Neural cell (in vitro differentiated cells): ENCODE results near the gene KCNK7. TPM values are rescaled to one million over a fixed set of nuclear protein-coding genes. Genes with fewer than 3 reads are reported as not detected.
A peak's percentile ranks its signal among the peaks of the same experiment; 100 is the strongest.

Source experiments
- H2AFZ ChIP-seq: fragments of 200-600, 300-800 bp; sonication (generic), shearing (Covaris generic); 2 replicates; pipeline ENCODE4 v1.6.0; 2014; ENCODE audit warnings: low read depth, mild to moderate bottlenecking, antibody characterized with exemption, low read length, moderate library complexity
- H3F3A ChIP-seq: fragments of 200-600 bp; shearing (Covaris generic); 2 replicates; pipeline ENCODE4 v1.6.1; 2016; ENCODE audit warnings: mild to moderate bottlenecking, moderate library complexity, mixed read lengths, antibody characterized with exemption, low read length; ENCODE audit not compliant: insufficient read depth, poor library complexity, severe bottlenecking
- H3K27ac ChIP-seq: fragments of 200-600, 300-800 bp; sonication (generic), shearing (Covaris generic); 2 replicates; pipeline ENCODE4 v1.5.1; 2014; ENCODE audit warnings: mild to moderate bottlenecking, low read length, moderate library complexity
- H3K27me3 ChIP-seq: fragments of 300-800, 200-600 bp; sonication (generic), shearing (Covaris generic); 2 replicates; pipeline ENCODE4 v1.6.0; 2014; ENCODE audit warnings: mild to moderate bottlenecking, low read depth, low read length, moderate library complexity; ENCODE audit not compliant: insufficient read depth
- H3K36me3 ChIP-seq: fragments of 300-800, 200-600 bp; sonication (generic), shearing (Covaris generic); 2 replicates; pipeline ENCODE4 v1.5.1; 2014; ENCODE audit warnings: mild to moderate bottlenecking, antibody characterized with exemption, low read length, moderate library complexity; ENCODE audit not compliant: insufficient read depth
- H3K4me2 ChIP-seq: fragments of 300-800, 200-600 bp; sonication (generic), shearing (Covaris generic); 2 replicates; pipeline ENCODE4 v1.6.0; 2014; ENCODE audit warnings: mild to moderate bottlenecking, low read length
- H3K4me3 ChIP-seq: fragments of 300-800, 200-600 bp; sonication (generic), shearing (Covaris generic); 2 replicates; pipeline ENCODE4 v1.5.1; 2014; ENCODE audit warnings: mild to moderate bottlenecking, low read length, moderate library complexity
- H3K79me2 ChIP-seq: fragments of 200-600 bp; shearing (Covaris generic); replicated peaks from 2 replicates; pipeline ENCODE4 v1.6.0; 2014; ENCODE audit warnings: mild to moderate bottlenecking, low read length, moderate library complexity; ENCODE audit not compliant: insufficient read depth
- H3K9ac ChIP-seq: fragments of 300-800, 200-600 bp; sonication (generic), shearing (Covaris generic); 2 replicates; pipeline ENCODE4 v1.6.1; 2016; ENCODE audit warnings: mild to moderate bottlenecking, low read length, mixed read lengths
- H3K9me2 ChIP-seq: fragments of 200-600 bp; shearing (Covaris generic); 2 replicates; pipeline ENCODE4 v1.6.1; 2016; ENCODE audit warnings: mild to moderate bottlenecking, low read length, mixed read lengths; ENCODE audit not compliant: insufficient read depth
- H3K9me3 ChIP-seq: fragments of 200-600, 300-800 bp; sonication (generic), shearing (Covaris generic); 2 replicates; pipeline ENCODE4 v1.6.1; 2016; ENCODE audit warnings: mild to moderate bottlenecking, mixed run types, low read length, moderate library complexity, mixed read lengths
- H4K20me1 ChIP-seq: fragments of 200-600 bp; shearing (Covaris generic); 2 replicates; pipeline ENCODE4 v1.6.1; 2016; ENCODE audit warnings: mild to moderate bottlenecking, mixed run types; ENCODE audit not compliant: insufficient read depth
- EP300 ChIP-seq: fragments of 450-650 bp; conservative IDR thresholded peaks from 2 replicates; pipeline ENCODE4 v1.6.1; 2014; ENCODE audit warnings: antibody characterized with exemption, mild to moderate bottlenecking, moderate library complexity; ENCODE audit not compliant: poor library complexity, severe bottlenecking
- EZH2 ChIP-seq: fragments of 200-600, 300-800 bp; shearing (Covaris generic), sonication (generic); IDR thresholded peaks from 2 replicates; pipeline ENCODE4 v1.6.1; 2014; ENCODE audit warnings: antibody characterized with exemption, low read length, borderline replicate concordance, mild to moderate bottlenecking; ENCODE audit not compliant: insufficient read depth, poor library complexity, severe bottlenecking
- MXI1 ChIP-seq: fragments of 450-650 bp; conservative IDR thresholded peaks from 2 replicates; pipeline ENCODE4 v1.6.1; 2014; ENCODE audit warnings: antibody characterized with exemption, mild to moderate bottlenecking; ENCODE audit not compliant: poor library complexity, severe bottlenecking
- POLR2AphosphoS5 ChIP-seq: IDR thresholded peaks from 2 replicates; pipeline ENCODE4 v1.6.1; 2012
- RAD21 ChIP-seq: fragments of 450-650 bp; conservative IDR thresholded peaks from 2 replicates; pipeline ENCODE4 v1.6.1; 2014; ENCODE audit warnings: antibody characterized with exemption, mild to moderate bottlenecking, moderate library complexity
- REST ChIP-seq: IDR thresholded peaks from 2 replicates; pipeline ENCODE4 v1.6.1; 2012; ENCODE audit warnings: borderline replicate concordance
- SMC3 ChIP-seq: fragments of 450-650 bp; conservative IDR thresholded peaks from 2 replicates; pipeline ENCODE4 v1.6.1; 2014; ENCODE audit warnings: antibody characterized with exemption, mild to moderate bottlenecking, moderate library complexity; ENCODE audit not compliant: poor library complexity
- TAF1 ChIP-seq: IDR thresholded peaks from 2 replicates; pipeline ENCODE4 v1.6.1; 2012; ENCODE audit warnings: low read depth
- polyA plus RNA-seq: library from polyadenylated mRNA; depleted of rRNA; stranded (reverse); fragments of >200 nt; gene quantifications from 2 replicates; pipeline ENCODE4 v1.2.3, GENCODE V29; 2014
- TF ChIP-seq, protein P1 (sequence below): fragments of 450-650 bp; IDR thresholded peaks from 2 replicates; pipeline ENCODE4 v1.5.1; 2014; ENCODE audit warnings: antibody characterized with exemption, mild to moderate bottlenecking, moderate library complexity; ENCODE audit not compliant: poor library complexity, severe bottlenecking

Gene KCNK7
- polyA plus RNA-seq, 1 donor from 2014 or later: 1.1 TPM

DNA sequence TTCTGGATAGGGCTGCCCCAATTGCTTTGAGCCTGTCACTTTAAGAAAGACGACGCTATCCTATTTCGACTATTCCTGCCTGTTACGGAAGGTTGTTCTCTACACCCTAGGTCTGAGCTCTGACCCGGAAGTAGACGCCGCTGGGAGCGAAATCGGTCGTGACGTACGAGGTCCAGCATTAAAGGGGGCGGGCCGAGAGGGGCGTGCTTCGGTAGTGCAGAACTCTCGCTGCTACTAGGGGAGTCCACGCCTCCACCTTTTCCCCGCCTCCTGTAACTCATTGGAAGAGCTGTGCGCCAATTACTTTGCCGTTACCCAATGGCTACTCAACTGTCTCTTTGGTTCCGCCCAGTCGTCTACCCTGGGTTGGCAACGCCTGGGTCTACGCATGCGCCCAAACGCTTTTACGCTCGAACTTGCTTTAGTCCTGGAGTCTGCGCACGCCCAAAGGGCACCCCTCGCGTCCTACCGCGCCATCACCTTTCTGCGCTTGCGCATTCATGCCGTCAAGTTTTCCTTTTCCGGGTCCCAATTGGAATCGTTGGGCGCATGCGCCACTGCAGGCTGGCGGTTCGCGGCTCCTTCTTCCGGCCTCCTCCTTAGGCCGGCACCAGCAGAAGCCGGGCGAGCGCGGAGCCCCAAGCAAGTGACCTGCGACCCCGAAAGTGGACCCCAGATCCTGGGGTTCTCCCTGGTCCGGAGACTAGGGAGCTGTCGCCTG lies 19.8 kb upstream of the KCNK7 start, which contains the start of gene PCNX3:
TSS of gene PCNX3 (plus strand) at position 548 of the 721 bp plus-strand sequence. CDS start 536 bp downstream, outside the sequence.
- Histone ChIP-seq H3K79me2 (peaks cover 18% of the 10 kb centered on the region), H3K36me3 (no peaks in the 10 kb centered on the region)
- TF ChIP-seq MXI1 (peak; percentile 76), POLR2AphosphoS5 (peak; percentile 34), EZH2 (no peak), RAD21 (no peak), TAF1 (no peak), REST (no peak), SMC3 (no peak), EP300 (peak; percentile 69)
- TF ChIP-seq, protein P1, sequence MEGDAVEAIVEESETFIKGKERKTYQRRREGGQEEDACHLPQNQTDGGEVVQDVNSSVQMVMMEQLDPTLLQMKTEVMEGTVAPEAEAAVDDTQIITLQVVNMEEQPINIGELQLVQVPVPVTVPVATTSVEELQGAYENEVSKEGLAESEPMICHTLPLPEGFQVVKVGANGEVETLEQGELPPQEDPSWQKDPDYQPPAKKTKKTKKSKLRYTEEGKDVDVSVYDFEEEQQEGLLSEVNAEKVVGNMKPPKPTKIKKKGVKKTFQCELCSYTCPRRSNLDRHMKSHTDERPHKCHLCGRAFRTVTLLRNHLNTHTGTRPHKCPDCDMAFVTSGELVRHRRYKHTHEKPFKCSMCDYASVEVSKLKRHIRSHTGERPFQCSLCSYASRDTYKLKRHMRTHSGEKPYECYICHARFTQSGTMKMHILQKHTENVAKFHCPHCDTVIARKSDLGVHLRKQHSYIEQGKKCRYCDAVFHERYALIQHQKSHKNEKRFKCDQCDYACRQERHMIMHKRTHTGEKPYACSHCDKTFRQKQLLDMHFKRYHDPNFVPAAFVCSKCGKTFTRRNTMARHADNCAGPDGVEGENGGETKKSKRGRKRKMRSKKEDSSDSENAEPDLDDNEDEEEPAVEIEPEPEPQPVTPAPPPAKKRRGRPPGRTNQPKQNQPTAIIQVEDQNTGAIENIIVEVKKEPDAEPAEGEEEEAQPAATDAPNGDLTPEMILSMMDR: peak; percentile 34

DNA sequence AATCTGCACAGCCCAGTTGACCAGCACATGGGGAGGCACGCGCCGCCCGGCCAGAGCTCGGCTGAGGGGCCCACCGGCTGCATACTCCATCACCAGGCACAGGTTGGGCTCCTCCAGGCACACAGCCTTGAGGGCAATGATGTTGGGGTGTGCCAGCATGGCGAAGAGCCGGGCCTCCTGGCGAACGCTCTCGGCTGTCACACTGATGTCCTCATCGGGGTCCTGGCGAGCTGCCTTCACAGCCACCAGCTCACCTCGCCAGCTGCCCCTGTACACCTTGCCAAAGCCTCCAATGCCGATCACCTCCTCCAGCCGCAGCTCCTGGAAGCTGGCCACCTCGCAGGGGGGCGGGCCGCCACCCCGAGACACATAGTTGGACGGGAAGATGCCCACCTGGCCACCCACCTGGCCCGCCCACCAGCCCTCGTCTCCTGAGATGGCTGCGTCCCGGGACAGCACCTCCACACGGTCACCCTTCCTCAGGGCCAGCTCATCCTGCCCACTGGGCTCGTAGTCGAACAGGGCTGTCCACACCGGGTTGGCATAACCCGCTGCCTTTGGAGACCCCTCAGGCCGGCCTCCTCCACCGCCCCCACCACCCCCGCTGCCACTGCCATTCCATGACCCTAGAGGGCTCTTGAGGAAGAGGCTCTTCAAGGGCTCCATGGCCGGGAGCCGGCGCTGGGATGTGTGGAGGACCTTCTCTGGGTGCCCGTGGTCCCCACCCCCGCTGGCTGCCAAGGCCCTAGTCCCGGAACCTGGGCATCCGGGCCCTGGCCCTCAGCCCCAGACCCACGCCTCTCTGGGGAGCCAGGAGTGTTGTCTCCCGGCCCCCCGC lies 17.7 kb upstream of the KCNK7 start:
- Histone ChIP-seq H3F3A (no peaks in the 10 kb centered on the region), H3K4me2 (peak overlapping the region; percentile 49), H3K36me3 (no peaks in the 10 kb centered on the region), H3K79me2 (peaks cover 18% of the 10 kb centered on the region), H4K20me1 (no peaks in the 10 kb centered on the region), H3K27ac (peak overlapping the region; percentile 66), H3K9ac (peak overlapping the region; percentile 76), H3K4me3 (peak overlapping the region; percentile 81), H3K9me2 (no peaks in the 10 kb centered on the region), H2AFZ (no peak overlapping the region), H3K27me3 (no peaks in the 10 kb centered on the region), H3K9me3 (no peaks in the 10 kb centered on the region)
- TF ChIP-seq REST (no peak), SMC3 (no peak), RAD21 (no peak), POLR2AphosphoS5 (no peak), MXI1 (no peak), EZH2 (no peak), TAF1 (no peak)

More for the DNA sequence above, 19.8 kb upstream of the KCNK7 start, which contains the start of gene PCNX3:
- H3K9me3 ChIP-seq: no peaks in the 10 kb centered on the region
- peak within 1 kb of the TSS; percentile 81 for H3K4me3 ChIP-seq
- peak within 1 kb of the TSS; percentile 84 for H3K4me2 ChIP-seq
- H3K9ac ChIP-seq: peak within 1 kb of the TSS; percentile 76
- peak within 1 kb of the TSS; percentile 31 for H2AFZ ChIP-seq
- no peaks in the 10 kb centered on the region for H4K20me1 ChIP-seq
- no peaks in the 10 kb centered on the region for H3K9me2 ChIP-seq
- H3F3A ChIP-seq: no peaks in the 10 kb centered on the region
- peak within 1 kb of the TSS; percentile 66 for H3K27ac ChIP-seq
- H3K27me3 ChIP-seq: no peaks in the 10 kb centered on the region
